Panc1 (cell line): Measurements from ENCODE around the gene PDZD2.

Experiments
- CTCF ChIP-seq: fragments of 450-650 bp; IDR thresholded peaks from 2 replicates; pipeline ENCODE4 v1.5.1; 2017; ENCODE audit warnings: mild to moderate bottlenecking
- POLR2AphosphoS5 ChIP-seq: IDR thresholded peaks from 2 replicates; pipeline ENCODE4 v1.6.1; 2012; ENCODE audit warnings: mild to moderate bottlenecking, low read depth, low read length, moderate library complexity
- REST ChIP-seq, 2 experiments: IDR thresholded peaks; 2 replicates each; pipeline ENCODE4 v1.6.1; 2011 to 2012; ENCODE audit warnings: low read depth in 2 of 2, control low read depth in 1 of 2, low read length in 1 of 2, mild to moderate bottlenecking in 1 of 2, moderate library complexity in 1 of 2; ENCODE audit not compliant: insufficient read depth in 1 of 2
- SIN3A ChIP-seq: IDR thresholded peaks from 2 replicates; pipeline ENCODE4 v1.6.1; 2012; ENCODE audit warnings: low read depth, mild to moderate bottlenecking, low read length, moderate library complexity, borderline replicate concordance; ENCODE audit not compliant: insufficient read depth
- TCF7L2 ChIP-seq: IDR thresholded peaks from 2 replicates; pipeline ENCODE4 v1.6.1; 2011; ENCODE audit warnings: mild to moderate bottlenecking, low read depth, low read length, inconsistent platforms

DNA sequence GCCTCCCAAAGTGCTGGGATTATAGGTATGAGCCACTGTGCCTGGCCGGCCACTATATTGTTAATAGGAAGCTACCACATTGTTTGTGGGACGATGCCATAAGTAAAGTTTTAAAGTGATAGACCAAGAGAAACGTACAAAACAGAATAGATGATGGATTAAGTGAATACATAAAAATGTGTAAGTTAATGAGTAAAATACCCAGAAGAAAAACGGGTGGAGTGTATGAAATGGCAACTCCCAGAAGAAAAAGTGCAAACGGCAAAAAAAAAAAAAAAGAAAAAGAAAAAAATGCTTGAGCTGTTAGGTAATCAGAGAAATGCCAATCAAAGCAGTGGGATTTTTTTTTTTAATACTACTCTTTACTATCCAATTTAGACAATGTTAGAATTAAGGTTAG is 246.0 kb downstream of the PDZD2 start:
- TF ChIP-seq CTCF (no peak), POLR2AphosphoS5 (no peak), REST (IDR thresholded peaks at IDR 0.05; ENCODE audit: insufficient read depth in 1 of 2, low read depth in 2 of 2, low read length in 1 of 2) (no peak), SIN3A (no peak), TCF7L2 (no peak)
